Measurements from ENCODE around the gene MAX. TPM values are rescaled to one million over a fixed set of nuclear protein-coding genes. Genes with fewer than 3 reads are reported as not detected.

MAX gene
- total RNA-seq, result 10 to 100 TPM; 61.8 to 87.1 (median 80.9) TPM

GRCh38 chr14:65102441-65103149 lies at the start of gene MAX:
Gene MAX (minus strand): TSS chr14:65102517. CDS start chr14:65102339, 178 bp downstream.
- peak; percentile 98 for ATAC-seq
- TF ChIP-seq EP300 (IDR thresholded peaks at IDR 0.05), result no peak
- TF ChIP-seq POLR2A (IDR thresholded peaks at IDR 0.05), result peak; percentile 64 to 67
- peak in 2 of 4 experiments; percentile 6 to 21 for TF ChIP-seq CTCF (IDR thresholded peaks at IDR 0.05)
- peak; percentile 90 for TF ChIP-seq POLR2AphosphoS5 (IDR thresholded peaks at IDR 0.05)
- no peaks in the 10 kb centered on the region for H3K9me3 ChIP-seq
- peak within 1 kb of the TSS; percentile 64 to 93 (median 92) for H3K27ac ChIP-seq
- peak within 1 kb of the TSS; percentile 74 to 82 for H3K4me3 ChIP-seq
- 0% methylated on average over 8 of the region's 61 CpGs; no CpG with 5 or more reads in 1 of the 2 donors for WGBS, 2 donors (ENCODE audit: low coverage in 1 of 2)
- H3K36me3 ChIP-seq, result peaks cover 0 to 9% of the 10 kb centered on the region in 2 donors
- H3K4me1 ChIP-seq, result peaks cover 5 to 48% (median 16%) of the 10 kb centered on the region in 3 donors
- no peaks in the 10 kb centered on the region for H3K27me3 ChIP-seq

- no peak for ATAC-seq
- Histone ChIP-seq H3K4me3 (no peak overlapping the region), H3K9me3 (no peaks in the 10 kb centered on the region), H3K36me3 (no peaks in the 10 kb centered on the region), H3K27me3 (no peaks in the 10 kb centered on the region), H3K4me1 (peaks cover 0 to 4% (median 0%) of the 10 kb centered on the region in 3 donors), H3K27ac (no peak overlapping the region)
- WGBS, 2 donors (ENCODE audit: low coverage in 1 of 2), result 72% methylated on average over 6 of the region's 6 CpGs; no CpG with 5 or more reads in 1 of the 2 donors
- TF ChIP-seq POLR2AphosphoS5 (IDR thresholded peaks at IDR 0.05), result no peak
- TF ChIP-seq EP300 (IDR thresholded peaks at IDR 0.05), result no peak
- no peak for TF ChIP-seq CTCF (IDR thresholded peaks at IDR 0.05)
- TF ChIP-seq POLR2A (IDR thresholded peaks at IDR 0.05), result no peak
Measured at GRCh38 chr14:65151609-65151956, 49.3 kb upstream of the MAX start.

GRCh38 chr14:65150898-65151608 lies 48.7 kb upstream of the MAX start:
- Histone ChIP-seq H3K27ac (no peak overlapping the region), H3K4me1 (no peaks in the 10 kb centered on the region), H3K36me3 (no peaks in the 10 kb centered on the region), H3K9me3 (no peaks in the 10 kb centered on the region), H3K27me3 (no peaks in the 10 kb centered on the region), H3K4me3 (no peak overlapping the region)
- no peak for TF ChIP-seq POLR2AphosphoS5 (IDR thresholded peaks at IDR 0.05)
- no peak for TF ChIP-seq POLR2A (IDR thresholded peaks at IDR 0.05)
- no peak for TF ChIP-seq EP300 (IDR thresholded peaks at IDR 0.05)
- TF ChIP-seq CTCF (IDR thresholded peaks at IDR 0.05), result no peak
- ATAC-seq, result no peak
- 67 to 76% methylated on average over 8 of the region's 8 CpGs for WGBS, 2 donors (ENCODE audit: low coverage in 1 of 2)

GRCh38 chr14:65149116-65149515 lies 46.8 kb upstream of the MAX start:
- Histone ChIP-seq H3K4me3 (no peak overlapping the region), H3K27me3 (peaks cover 13% of the 10 kb centered on the region), H3K36me3 (no peaks in the 10 kb centered on the region), H3K4me1 (no peaks in the 10 kb centered on the region), H3K9me3 (no peaks in the 10 kb centered on the region), H3K27ac (no peak overlapping the region)
- ATAC-seq, result no peak
- TF ChIP-seq POLR2A (IDR thresholded peaks at IDR 0.05) (no peak), EP300 (IDR thresholded peaks at IDR 0.05) (no peak), CTCF (IDR thresholded peaks at IDR 0.05) (no peak), POLR2AphosphoS5 (IDR thresholded peaks at IDR 0.05) (no peak)
- 88 to 93% methylated on average over 3 to 4 of the region's 4 CpGs for WGBS, 2 donors (ENCODE audit: low coverage in 1 of 2)
